LNCAP (cell line): ENCODE results near the gene ABHD13.

Source experiments
- CTCF ChIP-seq: fragments of 450-650 bp; IDR thresholded peaks from 2 replicates; pipeline ENCODE4 v1.5.1; 2017; ENCODE audit warnings: mild to moderate bottlenecking

Gene ABHD13

GRCh38 chr13:108268466-108269112 is 50.4 kb downstream of the ABHD13 start:
- no peak for TF ChIP-seq CTCF

- TF ChIP-seq CTCF = no peak
Measured at GRCh38 chr13:108269601-108270328, 51.6 kb downstream of the ABHD13 start, which contains the start of gene TNFSF13B. Gene TNFSF13B, plus strand, starts transcription at chr13:108269718. Its CDS starts 178 bp downstream, at chr13:108269896.

GRCh38 chr13:108270442-108270841 is 52.2 kb downstream of the ABHD13 start:
- no peak for TF ChIP-seq CTCF

- TF ChIP-seq CTCF = no peak
Measured at GRCh38 chr13:108272333-108272732, 54.1 kb downstream of the ABHD13 start.

- TF ChIP-seq CTCF = no peak
Measured at GRCh38 chr13:108273429-108274118, 55.4 kb downstream of the ABHD13 start.

GRCh38 chr13:108274718-108275117 is 56.5 kb downstream of the ABHD13 start:
- TF ChIP-seq CTCF = no peak

- no peak for TF ChIP-seq CTCF
Measured at GRCh38 chr13:108276060-108276459, 57.9 kb downstream of the ABHD13 start.
